NCI-H2107 treated with DMSO at 0.1 percent for 48 hours (cell line): Measurements from ENCODE around the gene ECSIT.
A peak's percentile ranks its signal among the peaks of the same experiment; 100 is the strongest.

ENCODE experiments used
- DNase-seq: peaks from one replicate; lab custom pipeline; 2025; ENCODE audit not compliant: unreplicated experiment; lab: John Stamatoyannopoulos, UW

The ECSIT gene

DNA sequence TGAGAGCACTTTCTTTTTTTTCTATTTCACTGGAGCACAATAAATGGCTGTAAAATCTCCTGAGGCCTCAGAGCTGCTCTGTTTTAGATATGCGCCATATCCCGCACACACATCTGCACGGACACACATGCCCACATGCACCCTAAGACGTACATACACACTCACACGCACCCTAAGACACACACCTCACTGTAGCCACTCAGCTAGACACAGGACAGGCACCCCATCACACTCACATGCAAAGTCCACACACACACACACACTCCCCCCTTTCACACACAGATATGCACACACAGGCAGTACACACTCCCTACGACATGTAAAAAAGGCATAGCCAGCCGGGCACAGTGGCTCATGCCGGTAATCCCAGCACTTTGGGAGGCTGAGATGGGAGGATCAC lies 21.3 kb upstream of the ECSIT start:
- DNase-seq = no peak

DNA sequence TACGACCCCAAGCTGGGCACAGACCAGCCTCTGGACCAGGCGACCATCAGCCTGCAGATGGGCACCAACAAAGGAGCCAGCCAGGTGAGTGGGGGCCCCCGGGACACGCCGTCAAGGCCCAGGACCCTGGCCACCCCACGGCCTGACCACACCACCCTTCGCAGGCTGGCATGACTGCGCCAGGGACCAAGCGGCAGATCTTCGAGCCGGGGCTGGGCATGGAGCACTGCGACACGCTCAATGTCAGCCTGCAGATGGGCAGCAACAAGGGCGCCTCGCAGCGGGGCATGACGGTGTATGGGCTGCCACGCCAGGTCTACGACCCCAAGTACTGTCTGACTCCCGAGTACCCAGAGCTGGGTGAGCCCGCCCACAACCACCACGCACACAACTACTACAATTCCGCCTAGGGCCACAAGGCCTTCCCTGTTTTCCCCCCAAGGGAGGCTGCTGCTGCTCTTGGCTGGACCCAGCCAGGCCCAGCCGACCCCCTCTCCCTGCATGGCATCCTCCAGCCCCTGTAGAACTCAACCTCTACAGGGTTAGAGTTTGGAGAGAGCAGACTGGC lies 20.5 kb upstream of the ECSIT start:
- DNase-seq = no peak

DNA sequence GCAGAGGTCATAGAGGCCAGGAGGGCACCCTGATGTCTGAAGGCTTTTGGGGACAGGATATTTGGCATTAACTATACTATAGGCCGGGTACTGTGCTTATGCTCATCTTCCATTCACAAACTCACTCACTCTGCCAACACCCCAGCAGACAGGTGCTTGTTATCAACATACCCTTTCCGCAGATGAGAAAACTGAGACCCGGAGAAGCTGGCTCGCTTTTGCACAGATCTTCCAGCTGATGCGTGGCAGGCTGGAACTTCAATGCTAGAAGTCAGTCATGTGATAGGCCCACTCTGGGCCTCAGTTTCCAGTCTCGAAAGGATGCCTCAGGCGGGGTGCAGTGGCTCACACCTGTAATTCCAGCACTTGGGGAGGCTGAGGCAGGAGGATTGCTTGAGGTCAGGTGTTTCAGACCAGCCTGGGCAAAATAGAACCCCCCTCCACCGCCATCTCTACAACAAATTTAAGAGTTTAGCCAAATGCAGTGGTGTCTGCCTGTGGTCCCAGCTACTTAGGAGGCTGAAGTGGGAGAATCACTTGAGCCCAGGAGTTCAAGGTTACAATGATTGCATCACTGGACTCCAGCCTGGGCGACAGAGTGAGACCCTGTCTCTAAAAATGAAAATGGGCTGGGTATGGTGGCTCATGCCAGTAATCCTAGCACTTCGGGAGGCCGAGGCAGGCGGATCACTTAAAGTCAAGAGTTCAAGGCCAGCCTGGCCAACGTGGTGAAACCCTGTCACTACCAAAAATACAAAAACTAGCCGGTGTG lies 19.2 kb upstream of the ECSIT start:
- DNase-seq = no peak

GRCh38 chr19:11541238-11541637 lies 12.3 kb upstream of the ECSIT start:
- DNase-seq = no peak

DNA sequence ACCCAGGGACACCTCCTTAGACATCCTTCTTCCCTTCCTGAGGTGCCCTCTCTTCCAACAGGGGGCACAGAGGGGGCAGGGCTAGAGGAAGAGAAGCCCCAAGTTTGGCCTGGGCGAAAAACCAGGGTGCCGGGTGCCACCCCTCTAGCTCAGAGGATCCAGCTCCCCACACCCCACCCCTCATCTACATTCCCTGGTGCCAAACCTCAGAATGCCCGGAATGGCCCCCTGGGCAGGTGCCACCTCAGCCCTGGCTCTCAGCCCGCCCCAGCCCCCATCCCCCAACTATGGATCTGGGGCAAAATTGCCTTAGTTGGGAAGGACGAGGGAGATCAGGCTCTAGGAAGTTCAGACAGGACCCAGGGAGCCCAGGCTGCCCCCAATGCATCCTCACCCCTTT lies 11.7 kb upstream of the ECSIT start:
- no peak for DNase-seq

- no peak for DNase-seq
Observed at GRCh38 chr19:11539495-11540365, 10.8 kb upstream of the ECSIT start.

- DNase-seq = no peak
Observed at GRCh38 chr19:11538232-11539036, 9.5 kb upstream of the ECSIT start, which contains the start of gene CNN1. CNN1 (plus strand) TSS chr19:11538851; CDS start chr19:11538928, 77 bp downstream.

DNA sequence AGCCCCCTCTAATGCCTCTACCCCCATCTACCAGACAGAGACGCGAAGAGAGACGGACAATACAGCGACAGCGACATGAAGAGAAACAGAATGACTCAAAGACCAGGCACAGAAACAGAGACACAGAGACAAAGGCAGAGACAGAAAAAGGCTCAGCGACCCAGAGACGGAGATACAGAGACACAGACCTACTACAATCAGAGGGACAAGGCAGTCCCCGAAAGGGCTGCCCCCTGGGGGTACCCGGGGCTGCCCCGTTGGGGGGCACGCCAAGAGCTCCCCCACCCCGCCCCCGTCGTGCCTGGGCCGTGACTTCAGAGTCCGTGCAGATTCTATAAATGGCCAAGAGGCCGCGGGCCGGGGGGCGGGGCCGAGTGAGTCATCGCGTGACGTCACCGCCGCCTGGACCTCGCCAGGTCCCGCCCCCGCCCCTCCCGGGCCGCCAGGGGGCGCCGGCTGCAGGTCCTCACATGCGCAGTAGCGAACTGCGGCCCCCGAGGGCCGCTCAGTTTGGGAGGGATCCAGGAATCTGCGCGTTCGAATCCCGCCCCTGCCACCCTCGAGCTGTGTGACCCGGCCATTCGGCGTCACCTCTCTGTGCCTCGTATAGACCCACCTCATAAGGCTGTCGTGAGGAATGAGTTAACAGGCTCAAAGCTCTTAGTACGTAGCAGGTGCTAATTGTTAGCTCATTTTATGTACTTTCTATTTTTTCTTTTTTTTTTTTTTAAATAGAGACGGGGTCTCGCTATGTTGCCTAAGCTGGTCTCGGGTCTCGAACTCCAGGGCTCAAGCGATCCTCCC lies 7.1 kb upstream of the ECSIT start:
- no peak for DNase-seq

- no peak for DNase-seq
Observed at GRCh38 chr19:11534948-11535347, 6.0 kb upstream of the ECSIT start.

GRCh38 chr19:11534538-11534937 lies 5.6 kb upstream of the ECSIT start:
- no peak for DNase-seq

- peak; percentile 57 for DNase-seq
Observed at GRCh38 chr19:11530432-11530831, 1.5 kb upstream of the ECSIT start.

- no peak for DNase-seq
Observed at GRCh38 chr19:11519138-11519537, 9.8 kb downstream of the ECSIT start.

- no peak for DNase-seq
Observed at GRCh38 chr19:11513946-11514345, 15.0 kb downstream of the ECSIT start.

GRCh38 chr19:11510444-11510843 lies 18.5 kb downstream of the ECSIT start:
- no peak for DNase-seq

GRCh38 chr19:11507370-11508078 lies 21.4 kb downstream of the ECSIT start:
- DNase-seq = no peak

DNA sequence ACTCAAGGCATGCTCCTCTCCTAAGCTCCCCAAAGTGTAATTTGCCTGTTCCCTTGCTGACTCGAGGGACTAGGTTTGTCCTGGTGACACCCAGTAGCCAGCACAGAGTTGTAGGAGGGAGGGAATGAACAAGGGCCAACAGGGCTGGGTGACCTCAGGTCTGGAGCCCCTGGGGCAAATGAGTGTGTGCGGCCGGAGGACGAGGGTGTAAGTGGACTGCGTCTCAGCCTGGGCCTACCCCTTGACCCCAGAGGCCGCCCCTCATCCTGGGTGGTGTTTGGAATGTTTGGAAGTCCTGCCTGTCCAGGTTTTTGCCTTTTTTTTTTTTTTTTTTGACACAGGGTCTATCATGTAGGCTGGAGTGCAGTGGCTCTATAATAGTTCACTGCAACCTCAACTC lies 22.0 kb downstream of the ECSIT start:
- DNase-seq = no peak

DNA sequence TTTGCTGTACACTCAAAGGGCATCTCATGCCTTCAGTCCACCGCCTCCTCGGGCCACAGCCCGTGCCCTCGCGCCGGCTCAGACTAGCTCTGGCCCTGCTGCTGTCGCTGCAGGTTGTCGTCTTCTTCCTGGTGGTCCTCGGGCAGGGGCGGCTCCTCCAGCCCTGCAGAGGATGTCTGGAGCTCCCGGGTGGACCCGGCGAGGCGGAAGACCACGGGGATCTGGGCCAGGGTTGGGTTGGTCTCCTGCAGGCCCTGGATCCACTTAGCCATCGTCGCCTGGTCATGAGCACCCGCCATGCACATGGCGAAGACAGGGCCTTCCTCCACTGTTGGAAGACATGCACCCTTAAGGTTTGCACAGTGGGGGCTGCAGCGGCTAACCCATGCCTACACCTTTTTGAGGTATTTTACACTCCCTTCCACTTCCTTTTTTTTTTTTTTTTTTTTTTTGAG lies 22.8 kb downstream of the ECSIT start:
- no peak for DNase-seq

DNA sequence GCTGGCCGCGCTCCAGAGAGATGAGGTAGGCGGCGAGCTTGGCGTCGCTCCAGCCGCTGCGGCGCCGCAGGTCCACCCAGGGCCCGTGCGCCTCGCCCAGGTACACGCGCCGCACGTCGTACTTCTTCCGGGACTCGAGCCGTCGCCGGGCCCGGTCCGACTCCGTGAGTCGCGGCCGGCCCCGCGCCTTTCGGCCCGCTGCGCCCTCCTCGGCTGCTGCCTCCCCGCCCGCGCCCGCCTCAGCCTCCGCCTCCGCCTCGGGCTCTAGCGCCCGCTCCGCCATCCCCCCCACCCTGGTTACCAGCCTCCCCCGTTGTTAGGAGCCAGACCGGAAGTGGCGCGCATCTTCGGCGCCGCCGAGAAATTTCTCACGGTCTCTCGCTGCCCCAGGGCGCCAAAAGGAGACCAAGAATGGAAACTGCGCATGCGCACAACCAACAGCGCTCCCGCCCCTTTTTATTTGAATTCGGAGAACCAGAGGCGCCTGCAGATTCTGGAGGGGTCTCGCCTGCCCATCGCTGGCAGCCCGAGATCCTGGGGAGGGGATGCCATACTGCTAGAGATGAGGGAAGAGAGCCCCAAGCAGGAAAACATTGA lies 23.3 kb downstream of the ECSIT start, which contains the start of gene ZNF653:
Gene ZNF653 (minus strand): TSS at position 336 of the 597 bp plus-strand sequence. CDS start 53 bp downstream, at position 283.
- peak; percentile 90 for DNase-seq

DNA sequence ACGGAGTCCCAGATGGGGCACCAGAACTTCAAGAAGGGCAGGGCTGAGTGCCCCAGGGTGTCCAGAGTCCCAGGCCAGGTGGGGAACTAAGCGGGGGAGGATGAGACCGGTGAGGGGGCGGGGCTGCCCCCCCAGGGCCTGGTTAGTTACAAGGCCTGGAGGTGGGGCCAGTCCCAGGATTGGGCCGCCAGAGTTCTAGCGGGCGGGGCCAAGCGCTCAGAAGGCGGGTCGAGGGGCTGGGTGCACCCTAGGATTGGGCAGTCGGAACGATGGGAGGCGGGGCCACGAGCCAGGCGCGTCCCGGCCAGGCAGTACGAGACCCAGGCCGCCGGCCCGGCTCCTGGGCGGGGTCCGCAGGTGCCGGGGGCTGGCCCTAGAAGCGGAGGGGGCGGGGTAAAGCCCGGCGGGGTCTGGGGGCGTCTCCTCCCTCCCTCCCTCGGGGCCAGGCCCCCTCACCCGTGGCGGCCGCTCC lies 23.9 kb downstream of the ECSIT start:
- DNase-seq = peak; percentile 75
